ENCODE data around the gene SNAPC3. TPM values are rescaled to one million over a fixed set of nuclear protein-coding genes. Genes with fewer than 3 reads are reported as not detected.

SNAPC3 gene
- total RNA-seq, 1 experiment from 2014 or later = 28.0 TPM

- Histone ChIP-seq H3K4me1 (ENCODE audit: insufficient read depth, low read length) (no peaks in the 10 kb centered on the region), H3K4ac (ENCODE audit: low read depth, low read length) (no peak overlapping the region), H4K8ac (replicated peaks; ENCODE audit: insufficient read length, low read depth, low read length) (no peak overlapping the region), H3T11ph (ENCODE audit: low read length) (no peak overlapping the region), H2BK5ac (ENCODE audit: insufficient read length, low read length) (no peak overlapping the region), H2BK20ac (ENCODE audit: low read depth, low read length, poor library complexity, severe bottlenecking) (no peak overlapping the region), H4K91ac (ENCODE audit: insufficient read length, low read depth, low read length) (no peak overlapping the region), H3K79me2 (ENCODE audit: insufficient read depth, low read length) (no peaks in the 10 kb centered on the region), H3K27me3 (ENCODE audit: insufficient read depth, low read length) (no peaks in the 10 kb centered on the region), H2AFZ (ENCODE audit: low read length) (no peak overlapping the region), H4K20me1 (ENCODE audit: control insufficient read depth, insufficient read depth, insufficient read length) (no peaks in the 10 kb centered on the region), H2BK12ac (ENCODE audit: insufficient read length, low read depth, low read length) (no peak overlapping the region), H2AK5ac (ENCODE audit: insufficient read length, low read length) (no peak overlapping the region), H3K4me2 (ENCODE audit: insufficient read depth, insufficient read length, low read length) (no peak overlapping the region), H2BK15ac (ENCODE audit: low read depth, low read length) (no peak overlapping the region), H3K9ac (ENCODE audit: extremely low read depth, insufficient read length, low read length) (no peak overlapping the region), H3K18ac (ENCODE audit: insufficient read length, low read depth, low read length) (no peak overlapping the region), H3K23me2 (ENCODE audit: insufficient read length, low read depth, low read length, poor library complexity, severe bottlenecking) (no peaks in the 10 kb centered on the region), H2BK120ac (ENCODE audit: low read depth, low read length, poor library complexity, severe bottlenecking) (no peak overlapping the region), H3K79me1 (ENCODE audit: insufficient read depth, low read depth, low read length, poor library complexity, severe bottlenecking) (no peaks in the 10 kb centered on the region), H4K5ac (ENCODE audit: insufficient read length, low read depth, low read length) (no peak overlapping the region), H3K56ac (ENCODE audit: insufficient read length, low read depth, low read length) (no peak overlapping the region), H3K9me3 (ENCODE audit: control insufficient read depth, low read depth, low read length) (peaks cover 8% of the 10 kb centered on the region), H3K23ac (ENCODE audit: insufficient read length, low read depth, low read length) (no peak overlapping the region), H3K14ac (ENCODE audit: insufficient read depth, low read length) (no peak overlapping the region), H3K27ac (ENCODE audit: insufficient read length, low read depth, low read length) (no peak overlapping the region)
- Mint-ChIP-seq H3K9me3 (peaks cover 13 to 17% of the 10 kb centered on the region in 2 experiments), H3K36me3 (ENCODE audit: insufficient read depth in 1 of 3, low read depth in 3 of 3) (peaks cover 2 to 8% (median 6%) of the 10 kb centered on the region in 3 experiments), H3K27ac (no peak overlapping the region), H3K4me3 (no peak overlapping the region), H3K4me1 (0 out of 4 replicates have a peak, but pooled peaks cover 0 to 2% of the 10 kb centered on the region in 2 experiments), H3K27me3 (ENCODE audit: low read depth) (no peaks in the 10 kb centered on the region)
- TF ChIP-seq, protein P1, sequence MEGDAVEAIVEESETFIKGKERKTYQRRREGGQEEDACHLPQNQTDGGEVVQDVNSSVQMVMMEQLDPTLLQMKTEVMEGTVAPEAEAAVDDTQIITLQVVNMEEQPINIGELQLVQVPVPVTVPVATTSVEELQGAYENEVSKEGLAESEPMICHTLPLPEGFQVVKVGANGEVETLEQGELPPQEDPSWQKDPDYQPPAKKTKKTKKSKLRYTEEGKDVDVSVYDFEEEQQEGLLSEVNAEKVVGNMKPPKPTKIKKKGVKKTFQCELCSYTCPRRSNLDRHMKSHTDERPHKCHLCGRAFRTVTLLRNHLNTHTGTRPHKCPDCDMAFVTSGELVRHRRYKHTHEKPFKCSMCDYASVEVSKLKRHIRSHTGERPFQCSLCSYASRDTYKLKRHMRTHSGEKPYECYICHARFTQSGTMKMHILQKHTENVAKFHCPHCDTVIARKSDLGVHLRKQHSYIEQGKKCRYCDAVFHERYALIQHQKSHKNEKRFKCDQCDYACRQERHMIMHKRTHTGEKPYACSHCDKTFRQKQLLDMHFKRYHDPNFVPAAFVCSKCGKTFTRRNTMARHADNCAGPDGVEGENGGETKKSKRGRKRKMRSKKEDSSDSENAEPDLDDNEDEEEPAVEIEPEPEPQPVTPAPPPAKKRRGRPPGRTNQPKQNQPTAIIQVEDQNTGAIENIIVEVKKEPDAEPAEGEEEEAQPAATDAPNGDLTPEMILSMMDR (conservative IDR thresholded peaks at IDR 0.05) = peak; percentile 81
- DNase-seq = peak; percentile 75
- no CpG with 5 or more reads among the region's 4 CpGs for WGBS (ENCODE audit: extremely low coverage, insufficient read length, low lambda C conversion rate)
Measured at GRCh38 chr9:15403155-15403554, 19.5 kb upstream of the SNAPC3 start.

All from H9 (cell line).